GM12878 (cell line): ENCODE data around the gene NELFB. TPM values are rescaled to one million over a fixed set of nuclear protein-coding genes. Genes with fewer than 3 reads are reported as not detected.

Experiments used
- ASH2L ChIP-seq: fragments of 300-600, 200-600 bp; sonication (generic); IDR thresholded peaks from 2 replicates; pipeline ENCODE4 v1.6.1; 2017; ENCODE audit warnings: low read depth, mild to moderate bottlenecking, borderline replicate concordance
- ATF7 ChIP-seq: fragments of 450-650 bp; IDR thresholded peaks from 2 replicates; pipeline ENCODE4 v1.6.1; 2016; ENCODE audit warnings: low read depth, mild to moderate bottlenecking
- BACH1 ChIP-seq: fragments of 450-650 bp; IDR thresholded peaks from 2 replicates; pipeline ENCODE4 v1.6.1; 2017; ENCODE audit warnings: mild to moderate bottlenecking, borderline replicate concordance
- BCL11A ChIP-seq: IDR thresholded peaks from 2 replicates; pipeline ENCODE4 v1.6.1; 2011; ENCODE audit warnings: low read depth, low read length
- CHD1 ChIP-seq: IDR thresholded peaks from 2 replicates; pipeline ENCODE4 v1.6.1; 2012; ENCODE audit warnings: low read depth, low read length, improper control_type of control experiment
- CHD2 ChIP-seq: IDR thresholded peaks from 2 replicates; pipeline ENCODE4 v1.6.1; 2011; ENCODE audit warnings: low read depth, low read length, improper control_type of control experiment, borderline replicate concordance
- CHD4 ChIP-seq: fragments of 200-600 bp; sonication (generic); IDR thresholded peaks from 2 replicates; pipeline ENCODE4 v1.6.1; 2016; ENCODE audit warnings: mild to moderate bottlenecking
- DPF2 ChIP-seq: fragments of 450-650 bp; IDR thresholded peaks from 2 replicates; pipeline ENCODE4 v1.6.1; 2017; ENCODE audit warnings: mild to moderate bottlenecking
- EED ChIP-seq: sonication (generic); IDR thresholded peaks from 2 replicates; pipeline ENCODE4 v1.6.1; 2016; ENCODE audit warnings: antibody characterized with exemption, low read depth
- EGR1 ChIP-seq, 2 experiments: IDR thresholded peaks; 1 replicate in 1 of 2; 2 replicates in 1 of 2; pipeline ENCODE4 v1.6.1; 2011 to 2012; ENCODE audit warnings: low read depth in 2 of 2, low read length in 2 of 2, borderline replicate concordance in 1 of 2, mild to moderate bottlenecking in 1 of 2, moderate library complexity in 1 of 2
- ESRRA ChIP-seq: IDR thresholded peaks from 2 replicates; pipeline ENCODE4 v1.6.1; 2012; ENCODE audit warnings: mild to moderate bottlenecking, low read length, improper control_type of control experiment
- GATAD2B ChIP-seq: fragments of 450-650 bp; conservative IDR thresholded peaks from 2 replicates; pipeline ENCODE4 v1.6.1; 2017; ENCODE audit warnings: low read depth, mild to moderate bottlenecking, moderate library complexity
- HDAC2 ChIP-seq: fragments of 200-600 bp; sonication (generic); IDR thresholded peaks from 2 replicates; pipeline ENCODE4 v1.6.1; 2017
- IKZF1 ChIP-seq: fragments of 450-650 bp; conservative IDR thresholded peaks from 2 replicates; pipeline ENCODE4 v1.6.1; 2017; ENCODE audit warnings: antibody characterized with exemption, mild to moderate bottlenecking
- JUNB ChIP-seq: IDR thresholded peaks from 2 replicates; pipeline ENCODE4 v1.6.1; 2016; ENCODE audit warnings: antibody characterized with exemption, mild to moderate bottlenecking
- MYB ChIP-seq: fragments of 150-350 bp; IDR thresholded peaks from 2 replicates; pipeline ENCODE4 v1.6.1; 2014; ENCODE audit warnings: mild to moderate bottlenecking, low read depth, low read length, borderline replicate concordance
- MYC ChIP-seq: IDR thresholded peaks from 2 replicates; pipeline ENCODE4 v1.6.1; 2011; ENCODE audit warnings: mild to moderate bottlenecking, low read length, moderate library complexity, inconsistent platforms; ENCODE audit not compliant: insufficient read depth, insufficient replicate concordance, insufficient read length, severe bottlenecking
- NR2F1 ChIP-seq: fragments of 450-650 bp; conservative IDR thresholded peaks from 2 replicates; pipeline ENCODE4 v1.6.1; 2017; ENCODE audit warnings: mild to moderate bottlenecking
- NRF1 ChIP-seq: conservative IDR thresholded peaks from 2 replicates; pipeline ENCODE4 v1.6.1; 2011; ENCODE audit warnings: mild to moderate bottlenecking, low read depth, low read length, improper control_type of control experiment
- PKNOX1 ChIP-seq: fragments of 450-650 bp; IDR thresholded peaks from 2 replicates; pipeline ENCODE4 v1.6.1; 2016; ENCODE audit warnings: mild to moderate bottlenecking
- PRDM15 ChIP-seq: fragments of 450-650 bp; formaldehyde crosslinking; IDR thresholded peaks from 2 replicates; pipeline ENCODE4 v1.4.0; 2020; ENCODE audit warnings: mild to moderate bottlenecking, moderate library complexity
- SMARCA5 ChIP-seq: fragments of 450-650 bp; IDR thresholded peaks from 2 replicates; pipeline ENCODE4 v1.6.1; 2017; ENCODE audit warnings: mild to moderate bottlenecking
- SMC3 ChIP-seq: IDR thresholded peaks from 2 replicates; pipeline ENCODE4 v1.6.1; 2011; ENCODE audit warnings: low read length, improper control_type of control experiment, borderline replicate concordance
- SREBF2 ChIP-seq: IDR thresholded peaks from 2 replicates; pipeline ENCODE4 v1.6.1; 2012; ENCODE audit warnings: mild to moderate bottlenecking, low read length
- STAT1 ChIP-seq: fragments of 450-650 bp; conservative IDR thresholded peaks from 2 replicates; pipeline ENCODE4 v1.6.1; 2014; ENCODE audit warnings: antibody characterized with exemption, mild to moderate bottlenecking
- STAT3 ChIP-seq: IDR thresholded peaks from 2 replicates; pipeline ENCODE4 v1.6.1; 2011; ENCODE audit warnings: low read depth, low read length, improper control_type of control experiment
- TARDBP ChIP-seq: IDR thresholded peaks from 2 replicates; pipeline ENCODE4 v1.6.1; 2016; ENCODE audit warnings: borderline replicate concordance
- polyA plus RNA-seq, 11 experiments: library from polyadenylated mRNA; depleted of rRNA in 4 of 11; unstranded in 6 of 11; stranded (reverse) in 5 of 11; fragments of >200 nt; fragmentation: Nextera tagmentation in 4 of 11; fragmentation: Illumina TruSeq in 1 of 11; extraction: Ambion mirVana in 4 of 11; extraction: Trizol in 1 of 11; gene quantifications; 1 replicate in 1 of 11; 2 replicates in 10 of 11; pipeline versions ENCODE4 v1.2.1 to v1.2.3, GENCODE V29; 2011 to 2016; ENCODE audit warnings: inconsistent platforms in 2 of 11, missing spikeins in 2 of 11, low read depth in 1 of 11
- total RNA-seq, 4 experiments: library from RNA; depleted of rRNA in 3 of 4; stranded (reverse); fragments of >200 nt in 3 of 4; fragmentation: Illumina TruSeq in 1 of 4; extraction: Trizol in 1 of 4; gene quantifications; 2 replicates each; pipeline versions ENCODE4 v1.2.1 to v1.2.3, GENCODE V29; 2013 to 2021

The NELFB gene
- total and polyA plus RNA-seq, 10 of the 15 experiments (the other 5 are each of a cell fraction or from before 2014, with no cell fraction given): 0.19 to 63.4 (median 30.9) TPM

- TF ChIP-seq PRDM15 (CRISPR knock-in tag) (no peak), ATF7 (no peak), SMARCA5 (peak; percentile 10; the same call in 1 of the 2 replicates), ASH2L (no peak), BCL11A (no peak), NR2F1 (peak; percentile 75), CHD2 (no peak), BACH1 (peak; percentile 88), STAT1 (no peak), STAT3 (no peak), ESRRA (no peak), SMC3 (peak; percentile 43; the same call in 1 of the 2 replicates), JUNB (no peak), PKNOX1 (no peak), TARDBP (no peak), SREBF2 (no peak), DPF2 (0 out of 2 replicates have a peak, but pooled peaks have one; percentile 51), IKZF1 (peak; percentile 70), GATAD2B (peak; percentile 97), CHD4 (no peak), MYC (no peak), MYB (no peak), EED (no peak), NRF1 (no peak), EGR1 (IDR thresholded peaks at IDR 0.05; ENCODE audit: borderline replicate concordance in 1 of 2, low read depth in 2 of 2, low read length in 2 of 2) (no peak), HDAC2 (peak; percentile 35; the same call in 1 of the 2 replicates), CHD1 (no peak)
Measured at GRCh38 chr9:137302449-137303150, 47.5 kb downstream of the NELFB start (continued).
